NAMALWA (cell line): ENCODE measurements around the gene SORCS2.
"Not testable (repeated sequence)": the region's sequence is repeated elsewhere in the genome, so short reads cannot be mapped to it uniquely, and the experiment has no call there.

Experiments used
- DNase-seq: peaks from one replicate; pipeline ENCODE4 v3.0.0-alpha.2; 2015; ENCODE audit warnings: low spot score

SORCS2 gene

GRCh38 chr4:7199771-7200441 is 7.6 kb downstream of the SORCS2 start:
- no peak for DNase-seq

- no peak for DNase-seq
Measured at GRCh38 chr4:7200801-7201200, 8.5 kb downstream of the SORCS2 start.

DNA sequence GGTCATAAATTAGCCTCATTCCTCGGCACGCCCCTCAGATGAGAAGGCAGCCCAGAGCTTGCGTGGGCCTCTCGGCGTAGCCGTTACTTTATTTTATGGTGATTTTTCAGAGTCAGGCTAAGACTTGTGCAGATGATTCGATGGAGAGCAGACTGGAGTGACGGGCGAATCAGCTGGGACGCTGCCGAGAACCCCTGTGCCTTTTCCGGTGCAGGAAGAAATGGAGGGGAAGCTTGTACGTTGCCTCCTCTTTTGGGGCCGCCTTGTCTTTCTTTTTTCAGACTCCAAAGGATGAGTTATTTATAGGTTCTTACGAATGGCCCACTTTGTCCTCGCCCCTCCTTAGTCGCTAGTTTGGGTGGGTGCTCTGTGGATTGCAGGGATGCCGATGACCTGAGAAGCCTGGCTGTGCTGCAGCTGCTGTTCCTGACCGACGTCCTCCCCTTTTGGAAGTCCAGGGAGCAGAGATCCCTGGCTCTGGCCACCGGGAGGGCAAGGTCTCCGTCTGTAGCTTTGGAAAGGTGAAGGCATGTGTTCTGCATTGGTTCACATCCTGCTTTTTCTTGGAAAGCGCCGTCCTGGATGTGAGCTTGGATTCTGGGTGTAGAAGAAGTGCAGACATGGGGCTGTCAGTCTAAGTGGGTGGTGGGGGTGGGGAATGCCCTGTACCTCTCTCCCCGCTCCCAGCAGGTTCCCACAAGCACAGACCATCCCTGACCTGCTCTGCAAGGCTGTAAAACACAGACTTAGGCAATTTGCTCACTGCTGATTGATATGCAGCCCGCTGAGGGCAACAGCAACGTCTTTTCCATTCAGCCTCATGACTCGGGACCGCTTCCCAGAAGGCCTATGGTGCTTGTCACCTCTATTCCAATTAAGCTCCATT is 9.3 kb downstream of the SORCS2 start:
- no peak for DNase-seq

- DNase-seq: no peak
Measured at GRCh38 chr4:7202411-7202810, 10.1 kb downstream of the SORCS2 start.

DNA sequence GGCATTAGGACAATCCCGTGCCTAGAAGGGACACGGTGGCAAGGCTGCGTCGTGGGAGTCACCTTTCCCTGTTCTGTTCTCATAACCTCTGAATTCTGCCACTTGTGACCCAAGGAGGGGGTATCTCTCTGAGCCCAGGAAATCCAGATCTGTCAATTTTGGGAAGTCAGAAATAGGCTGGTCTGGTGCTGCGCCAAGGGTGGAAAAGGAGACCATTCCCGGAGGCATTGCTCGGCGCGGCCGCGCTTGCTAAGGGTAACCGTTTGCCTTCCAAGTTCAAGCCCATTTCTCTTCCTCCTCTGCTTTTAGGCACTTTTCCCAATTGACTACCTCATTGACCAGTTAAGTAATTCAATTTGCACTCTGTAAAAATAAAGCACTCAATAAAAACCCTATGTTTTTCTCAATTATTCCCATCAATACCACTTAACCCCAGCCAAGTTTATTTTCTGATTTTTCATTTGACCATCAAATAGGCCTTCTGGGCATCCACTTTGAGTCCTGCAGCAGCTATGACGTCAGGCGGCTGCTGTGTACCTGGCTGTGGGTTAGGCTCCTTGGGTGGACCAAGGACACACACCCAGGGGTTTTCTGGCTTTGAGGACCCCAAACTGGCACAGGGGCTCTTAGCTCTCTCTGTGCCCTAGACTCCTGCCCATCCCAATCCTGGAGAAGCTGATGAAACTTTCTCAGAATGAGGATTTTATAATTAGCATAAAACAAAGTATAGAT is 12.5 kb downstream of the SORCS2 start:
- no peak for DNase-seq

- no peak for DNase-seq
Measured at GRCh38 chr4:7206385-7206784, 14.0 kb downstream of the SORCS2 start.

DNA sequence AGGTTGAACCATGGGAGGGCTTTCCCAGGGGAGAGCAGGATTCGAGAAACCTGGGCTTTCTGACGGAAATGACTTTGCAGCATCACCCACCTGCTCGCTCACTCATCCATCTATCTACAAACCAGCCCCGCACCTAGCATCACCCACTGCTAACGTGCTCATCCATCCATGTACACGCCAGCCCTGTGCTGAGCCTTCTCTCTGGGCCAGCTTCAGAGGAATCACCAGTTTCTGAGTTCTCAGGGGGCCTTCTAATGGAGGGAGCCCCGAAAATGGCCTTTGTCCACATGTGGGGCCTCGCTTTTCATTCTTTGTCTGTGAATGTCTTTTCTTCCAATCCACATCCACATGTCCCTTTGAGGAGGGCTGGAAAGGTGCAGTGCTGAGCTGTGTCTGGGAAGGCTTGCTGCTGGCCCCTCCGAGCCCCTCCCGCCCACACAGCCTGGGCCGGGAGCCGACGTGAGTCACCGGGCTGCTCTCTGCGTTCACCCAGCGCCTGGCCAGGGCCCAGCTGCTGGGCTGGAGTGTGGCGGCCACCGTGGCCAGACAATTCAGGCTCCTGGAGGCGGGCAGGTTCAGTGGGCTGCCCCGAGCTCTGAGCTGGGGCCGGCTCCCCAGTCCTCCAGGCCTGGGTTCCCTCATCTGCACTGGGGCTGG is 14.7 kb downstream of the SORCS2 start:
- no peak for DNase-seq

- DNase-seq: no peak
Measured at GRCh38 chr4:7207628-7208231, 15.4 kb downstream of the SORCS2 start.

- no peak for DNase-seq
Measured at GRCh38 chr4:7208509-7209451, 16.4 kb downstream of the SORCS2 start.

DNA sequence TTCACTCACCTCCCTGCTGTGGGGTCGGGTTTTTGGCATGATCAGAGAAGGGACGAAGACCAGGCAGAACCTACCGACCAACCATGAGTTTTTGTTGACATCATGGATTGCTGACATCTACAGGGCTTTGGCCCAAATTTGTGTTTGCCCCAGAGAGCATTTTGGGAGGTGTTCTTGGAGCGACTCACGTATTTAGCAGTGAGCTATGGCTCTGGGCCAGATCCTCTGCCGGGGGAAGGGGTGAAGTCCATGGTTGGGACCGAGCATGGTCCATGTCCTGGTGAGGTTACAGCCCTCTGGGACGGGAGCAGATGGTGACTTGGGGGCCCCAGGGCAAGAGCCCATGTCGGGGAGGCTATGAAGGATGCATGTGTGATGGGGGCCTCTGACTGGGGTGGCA is 17.4 kb downstream of the SORCS2 start:
- no peak for DNase-seq

GRCh38 chr4:7210824-7211223 is 18.5 kb downstream of the SORCS2 start:
- DNase-seq: no peak

DNA sequence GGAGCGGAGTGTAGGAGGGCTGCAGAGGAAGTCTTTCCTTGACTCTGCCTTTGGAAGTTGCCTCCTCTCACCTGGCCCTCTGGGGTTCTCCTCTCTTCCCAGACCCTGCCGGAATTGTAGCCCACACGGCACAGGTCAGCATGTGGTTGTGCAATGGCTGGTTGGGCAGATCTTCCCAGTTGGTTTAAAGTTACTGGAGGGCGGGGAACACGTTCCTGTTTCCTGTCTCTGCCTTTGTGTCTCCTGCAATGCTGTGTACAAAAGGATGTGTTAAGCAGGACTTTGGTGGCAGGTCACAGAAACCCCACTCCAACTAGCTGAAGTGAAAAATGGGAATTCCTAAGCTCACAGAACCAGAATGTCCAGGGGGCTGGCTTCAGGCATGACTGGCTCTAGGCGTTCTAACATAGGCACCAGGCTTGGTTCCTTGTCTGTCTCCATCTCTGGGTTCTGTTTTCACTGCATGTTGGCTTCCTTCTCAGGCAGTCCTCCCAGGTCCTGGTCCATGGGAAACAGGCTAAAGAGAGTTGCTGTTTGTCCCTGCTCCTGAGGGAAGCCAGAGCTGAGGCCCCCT is 19.9 kb downstream of the SORCS2 start:
- DNase-seq: no peak

GRCh38 chr4:7212921-7213320 is 20.6 kb downstream of the SORCS2 start:
- DNase-seq: no peak

DNA sequence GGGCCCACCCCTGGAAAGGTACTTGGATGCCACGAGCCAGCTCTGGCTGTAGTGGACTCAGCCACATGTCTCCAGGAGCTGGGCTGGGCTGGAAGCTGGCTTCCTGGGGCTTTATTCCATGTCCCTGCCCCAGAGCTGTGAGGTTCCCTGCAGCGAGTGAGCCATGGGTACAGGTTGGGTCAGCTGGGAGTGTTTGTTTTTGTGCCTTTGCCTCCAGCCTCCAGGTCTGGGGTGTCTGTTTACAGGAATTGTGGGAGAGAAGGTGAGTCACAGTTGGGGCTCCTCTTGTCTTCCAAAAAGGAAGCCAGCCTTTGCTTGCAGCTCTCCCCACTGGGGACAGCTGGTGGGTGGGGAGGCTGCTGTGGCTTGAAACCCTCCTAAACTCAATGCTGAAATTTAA is 21.5 kb downstream of the SORCS2 start:
- DNase-seq: no peak

GRCh38 chr4:7214359-7214758 is 22.0 kb downstream of the SORCS2 start:
- no peak for DNase-seq

DNA sequence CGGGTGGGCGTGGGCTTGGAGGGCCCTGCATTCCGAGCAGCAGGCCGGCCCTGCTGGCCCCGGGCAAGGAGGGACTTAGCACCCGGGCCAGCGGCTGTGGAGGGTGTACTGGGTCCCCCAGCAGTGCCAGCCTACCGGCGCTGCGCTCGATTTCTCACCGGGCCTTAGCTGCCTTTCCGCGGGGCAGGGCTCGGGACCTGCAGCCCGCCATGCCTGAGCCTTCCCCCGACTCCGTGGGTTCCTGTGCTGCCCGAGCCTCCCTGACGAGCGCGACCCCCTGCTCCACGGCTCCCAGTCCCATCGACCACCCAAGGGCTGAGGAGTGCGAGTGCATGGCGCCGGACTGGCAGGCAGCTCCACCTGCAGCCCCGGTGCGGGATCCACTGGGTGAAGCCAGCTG is 22.8 kb downstream of the SORCS2 start:
- not testable (repeated sequence) for DNase-seq

GRCh38 chr4:7217039-7217438 is 24.7 kb downstream of the SORCS2 start:
- no peak for DNase-seq

GRCh38 chr4:7217474-7218321 is 25.4 kb downstream of the SORCS2 start:
- DNase-seq: no peak

DNA sequence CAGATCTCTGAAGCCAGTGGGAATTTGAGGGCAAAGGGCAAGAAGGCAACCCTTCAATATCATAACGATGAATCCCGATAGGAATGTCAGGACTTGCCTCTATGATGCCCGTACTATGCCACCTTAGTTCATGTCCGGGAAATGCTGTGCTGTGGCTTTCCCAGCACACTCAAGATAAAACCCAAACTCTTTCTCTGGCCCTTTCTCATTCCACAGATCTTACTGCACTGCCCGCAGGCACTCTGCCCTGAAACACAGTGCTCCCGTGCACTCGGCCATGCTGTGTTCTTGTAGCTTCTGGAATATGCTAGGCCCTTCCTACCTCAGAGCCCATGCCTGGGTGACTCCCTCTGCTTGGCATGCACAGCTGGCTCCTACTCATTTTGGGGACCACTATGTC is 26.3 kb downstream of the SORCS2 start:
- no peak for DNase-seq
